Right lobe of liver (tissue), 6 donors: ENCODE measurements around the gene VAMP8. TPM values are rescaled to one million over a fixed set of nuclear protein-coding genes. Genes with fewer than 3 reads are reported as not detected.
"Not testable (repeated sequence)": the region's sequence is repeated elsewhere in the genome, so short reads cannot be mapped to it uniquely, and the experiment has no call there.

Experiments used
- ATAC-seq, 4 donors: fragments of 200-7000 bp; cut with Tn5 transposase; one replicate each; pipeline ENCODE4 v1.9.1; 2020; ENCODE audit warnings: mild to moderate bottlenecking in 4 of 4, moderate library complexity in 4 of 4
- DNase-seq, 3 donors: peaks; one replicate each; pipeline ENCODE4 v3.0.0-alpha.2; 2020
- H3K27ac ChIP-seq, 3 donors: fragments of 200-600 bp; one replicate each; pipeline ENCODE4 v1.8.0; 2022
- H3K27me3 ChIP-seq, 2 donors: fragments of 200-600 bp; one replicate each; pipeline ENCODE4 v1.8.0; 2022
- H3K36me3 ChIP-seq, 4 donors: fragments of 200-600 bp; sonication (generic) in 1 of 4; one replicate each; pipeline versions ENCODE4 v1.5.1 to v1.8.0; 2017 to 2022; ENCODE audit warnings: control low read depth in 1 of 4
- H3K4me1 ChIP-seq, 4 donors: fragments of 200-600 bp; sonication (generic) in 1 of 4; one replicate each; pipeline versions ENCODE4 v1.5.1 to v1.8.0; 2017 to 2022; ENCODE audit warnings: control low read depth in 1 of 4
- H3K4me3 ChIP-seq, 3 donors: fragments of 200-600 bp; one replicate each; pipeline ENCODE4 v1.8.0; 2022
- H3K9me3 ChIP-seq, 4 donors: fragments of 200-600 bp; sonication (generic) in 1 of 4; one replicate each; pipeline versions ENCODE4 v1.5.1 to v1.8.0; 2017 to 2022; ENCODE audit warnings: control low read depth in 1 of 4
- CTCF ChIP-seq, 4 donors: fragments of 200-600 bp in 3 of 4; fragments of 450-650 bp in 1 of 4; IDR thresholded peaks; one replicate each; pipeline versions ENCODE4 v1.5.1 to v1.8.0; 2016 to 2022; ENCODE audit warnings: antibody characterized with exemption in 4 of 4, mild to moderate bottlenecking in 2 of 4
- POLR2A ChIP-seq: fragments of 450-650 bp; IDR thresholded peaks from one replicate; pipeline ENCODE4 v1.6.1; 2017; ENCODE audit warnings: antibody characterized with exemption, mild to moderate bottlenecking
- WGBS: methylation state at CpG from one replicate; pipeline ENCODE4 v1.1.6; 2018; ENCODE audit warnings: low coverage, low lambda C conversion rate; ENCODE audit not compliant: insufficient coverage; ENCODE audit errors: missing lambda C conversion rate; 5-methylcytosine and 5-hydroxymethylcytosine counted together
- intact Hi-C, 2 donors: fragments of 100-400 bp; cut with DNase I; formaldehyde crosslinking; loops; one replicate each; pipeline versions ENCODE4 v1.11.2 to v1.14.1; 2022
- total RNA-seq, 6 experiments: library from RNA; depleted of rRNA in 2 of 6; stranded (reverse); fragments of >200 nt in 2 of 6; fragmentation: NEBNext Ultra II Directional in 3 of 6; extraction: Animal tissue kit (Norgen Biotek cat#: 25700) in 3 of 6; gene quantifications; one replicate each; pipeline versions ENCODE4 v1.1.0 to v1.2.4, GENCODE V29; 2016 to 2023
- donor health status: DM: no; HTN: yes; CAD: no.
- donor health status: DM: no; HTN: no; CAD: no.
- donor health status: DM: no; HTN: no; CAD: no.
- donor health status: DM: no; HTN: yes; CAD: no.
- donor health status: DM: no; HTN: yes; CAD: no.

VAMP8 gene
- total RNA-seq, 6 experiments from 2014 or later = 59.5 to 107 (median 74.5) TPM

- Histone ChIP-seq H3K27ac (no peak overlapping the region), H3K27me3 (no peaks in the 10 kb centered on the region), H3K4me3 (no peak overlapping the region), H3K36me3 (peaks cover 5 to 55% (median 21%) of the 10 kb centered on the region in 4 donors), H3K4me1 (peaks cover 0 to 20% (median 12%) of the 10 kb centered on the region in 4 donors), H3K9me3 (no peaks in the 10 kb centered on the region)
- intact Hi-C loops = no loop called here
- ATAC-seq (no peak), DNase-seq (no peak)
- WGBS = 100% methylated on average over 1 of the region's 1 CpG
- TF ChIP-seq POLR2A (no peak), CTCF (IDR thresholded peaks at IDR 0.05) (no peak)
Measured at GRCh38 chr2:85558160-85558559, 19.2 kb upstream of the VAMP8 start.

GRCh38 chr2:85560403-85560726, 17.0 kb upstream of the VAMP8 start:
- H3K9me3 ChIP-seq, H3K27me3 ChIP-seq, ATAC-seq, intact Hi-C loops, DNase-seq: not testable (repeated sequence)
- peak overlapping the region; percentile 70 to 88 (median 79) for H3K4me3 ChIP-seq
- 25% methylated on average over 11 of the region's 12 CpGs for WGBS
- H3K4me1 ChIP-seq = peaks cover 0 to 20% (median 12%) of the 10 kb centered on the region in 4 donors
- H3K36me3 ChIP-seq = peaks cover 0 to 33% (median 8%) of the 10 kb centered on the region in 4 donors
- H3K27ac ChIP-seq = peak overlapping the region; percentile 21 to 92 (median 82)

DNA sequence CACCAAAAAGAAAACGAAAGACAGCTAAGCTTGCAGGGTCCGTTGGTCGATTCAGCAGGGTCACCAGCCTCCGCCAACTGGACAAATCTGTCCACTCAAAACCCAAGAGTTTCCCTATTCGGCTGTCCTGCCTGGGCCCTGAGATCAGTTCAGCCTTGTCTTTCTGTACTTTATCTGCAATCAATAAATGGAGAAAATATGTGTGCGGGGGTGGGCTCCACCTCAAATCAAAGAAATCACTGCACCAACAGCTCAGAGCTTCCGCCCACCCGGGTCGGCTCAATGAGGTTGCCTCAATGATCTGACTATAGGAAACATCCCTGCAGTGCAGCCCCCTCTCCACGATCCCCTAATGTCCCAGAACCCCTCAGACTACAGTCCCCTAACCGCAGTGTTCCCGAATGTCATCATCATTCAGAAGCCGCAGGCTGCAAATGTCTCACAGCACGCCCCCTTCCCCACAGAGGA, 16.5 kb upstream of the VAMP8 start:
- Histone ChIP-seq H3K4me3 (peak overlapping the region; percentile 70 to 88 (median 79)), H3K9me3 (no peaks in the 10 kb centered on the region), H3K27me3 (no peaks in the 10 kb centered on the region), H3K4me1 (peaks cover 0 to 20% (median 12%) of the 10 kb centered on the region in 4 donors), H3K36me3 (peaks cover 0 to 28% (median 5%) of the 10 kb centered on the region in 4 donors), H3K27ac (peak overlapping the region; percentile 82 to 92 (median 89))
- intact Hi-C loops = no loop called here
- no peak for DNase-seq
- TF ChIP-seq CTCF (IDR thresholded peaks at IDR 0.05) = no peak
- no peak for TF ChIP-seq POLR2A
- ATAC-seq = peak; percentile 2 to 6 (median 4)
- under 1% methylated on average over 14 of the region's 14 CpGs for WGBS

GRCh38 chr2:85561280-85562212, 15.8 kb upstream of the VAMP8 start, which contains the start of gene GGCX:
Gene GGCX, minus strand, starts transcription at chr2:85561493. Its CDS starts 65 bp downstream, at chr2:85561428.
- DNase-seq (peak; percentile 97 to 98 (median 97)), ATAC-seq (peak; percentile 86 to 93 (median 88))
- WGBS = 2% methylated on average over 31 of the region's 64 CpGs
- TF ChIP-seq CTCF (IDR thresholded peaks at IDR 0.05) (peak in 1 of 4 donors; percentile 4), POLR2A (peak; percentile 91)
- Histone ChIP-seq H3K27me3 (no peaks in the 10 kb centered on the region), H3K36me3 (peaks cover 0 to 21% (median 4%) of the 10 kb centered on the region in 4 donors), H3K27ac (peak within 1 kb of the TSS; percentile 82 to 92 (median 89)), H3K4me3 (peak within 1 kb of the TSS; percentile 70 to 88 (median 79)), H3K9me3 (no peaks in the 10 kb centered on the region), H3K4me1 (peaks cover 0 to 20% (median 12%) of the 10 kb centered on the region in 4 donors)
- intact Hi-C loops = no loop called here

DNA sequence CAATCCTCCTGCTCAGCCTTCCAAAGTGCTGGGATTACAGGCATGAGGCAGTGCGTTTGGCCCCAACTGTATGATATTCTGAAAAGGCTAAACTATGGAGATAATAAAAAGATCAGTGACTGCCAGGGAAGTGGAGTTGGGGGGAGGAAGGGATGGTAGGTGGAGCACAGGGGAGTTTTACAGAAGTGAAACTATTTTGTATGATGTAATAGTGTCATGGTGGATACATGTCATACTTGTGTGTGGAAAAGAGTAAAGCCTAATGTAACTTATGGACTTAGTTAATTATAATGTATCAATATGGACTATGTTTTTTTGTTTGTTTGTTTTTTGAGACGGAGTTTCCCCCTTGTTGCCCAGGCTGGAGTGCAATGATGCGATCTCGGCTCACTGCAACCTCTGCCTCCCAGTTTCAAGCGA, 13.2 kb upstream of the VAMP8 start:
- H3K27ac ChIP-seq = no peak overlapping the region
- WGBS = 82% methylated on average over 5 of the region's 5 CpGs

More for the DNA sequence above, 13.2 kb upstream of the VAMP8 start:
- DNase-seq (no peak), ATAC-seq (no peak)
- intact Hi-C loops = no loop called here
- no peaks in the 10 kb centered on the region for H3K9me3 ChIP-seq
- no peak overlapping the region for H3K4me3 ChIP-seq
- TF ChIP-seq CTCF (IDR thresholded peaks at IDR 0.05) (no peak), POLR2A (no peak)
- H3K36me3 ChIP-seq = no peaks in the 10 kb centered on the region
- H3K4me1 ChIP-seq = peaks cover 0 to 11% (median under 1%) of the 10 kb centered on the region in 4 donors
- no peaks in the 10 kb centered on the region for H3K27me3 ChIP-seq
